DND-41 (cell line): Measurements from ENCODE around the gene SLC29A2.

ENCODE experiments used
- EZH2 ChIP-seq: IDR thresholded peaks from 3 replicates; pipeline ENCODE4 v1.6.1; 2012; ENCODE audit warnings: borderline replicate concordance, low read depth, mild to moderate bottlenecking, moderate library complexity, low read length, inconsistent platforms; ENCODE audit not compliant: severe bottlenecking
- TF ChIP-seq, protein P1 (sequence below): IDR thresholded peaks from 2 replicates; pipeline ENCODE4 v1.5.1; 2012; ENCODE audit warnings: borderline replicate concordance, low read length, moderate library complexity, mild to moderate bottlenecking; ENCODE audit not compliant: poor library complexity, severe bottlenecking; ENCODE audit errors: extremely low read depth

DNA sequence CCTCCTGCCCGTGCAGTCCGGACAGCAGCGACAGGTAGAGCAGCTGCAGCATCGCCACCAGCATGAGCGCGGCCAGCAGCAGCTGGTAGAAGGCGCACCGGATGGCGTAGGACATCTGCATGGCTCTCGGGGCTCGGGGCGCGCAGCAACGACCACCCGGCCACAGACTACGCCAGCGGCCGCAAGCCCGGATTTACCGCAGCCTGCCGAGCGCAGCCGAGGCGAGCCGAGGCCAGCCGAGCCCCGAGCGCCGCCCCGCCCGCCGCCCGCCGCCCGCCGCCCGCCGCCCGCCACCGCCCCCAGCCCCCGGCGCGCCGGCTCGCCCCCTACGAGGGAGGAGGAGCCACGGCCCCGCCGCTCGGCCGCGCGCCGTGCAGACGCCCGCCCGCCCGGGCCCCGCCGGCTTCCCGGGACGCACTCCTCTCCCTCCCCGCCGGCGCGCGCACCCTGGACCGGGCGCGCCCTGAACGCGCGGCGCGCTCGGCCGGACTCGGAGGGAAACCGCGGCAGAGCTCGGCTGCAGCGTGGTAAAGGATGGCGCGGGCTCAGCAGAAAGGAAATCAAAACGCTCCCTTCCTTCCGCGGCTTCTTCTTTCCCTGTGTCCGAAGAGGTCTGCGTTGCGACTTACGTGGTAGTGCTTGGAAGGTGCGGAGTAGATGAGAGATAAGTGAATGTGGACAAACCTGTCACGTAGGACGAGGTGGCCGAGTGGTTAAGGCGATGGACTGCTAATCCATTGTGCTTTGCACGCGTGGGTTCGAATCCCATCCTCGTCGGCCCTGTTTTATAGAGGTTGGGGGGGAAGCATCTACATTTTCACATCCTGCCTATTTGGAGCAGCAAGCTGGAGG is 23.9 kb downstream of the SLC29A2 start, which contains the start of gene B4GAT1:
- TF ChIP-seq, protein P1, sequence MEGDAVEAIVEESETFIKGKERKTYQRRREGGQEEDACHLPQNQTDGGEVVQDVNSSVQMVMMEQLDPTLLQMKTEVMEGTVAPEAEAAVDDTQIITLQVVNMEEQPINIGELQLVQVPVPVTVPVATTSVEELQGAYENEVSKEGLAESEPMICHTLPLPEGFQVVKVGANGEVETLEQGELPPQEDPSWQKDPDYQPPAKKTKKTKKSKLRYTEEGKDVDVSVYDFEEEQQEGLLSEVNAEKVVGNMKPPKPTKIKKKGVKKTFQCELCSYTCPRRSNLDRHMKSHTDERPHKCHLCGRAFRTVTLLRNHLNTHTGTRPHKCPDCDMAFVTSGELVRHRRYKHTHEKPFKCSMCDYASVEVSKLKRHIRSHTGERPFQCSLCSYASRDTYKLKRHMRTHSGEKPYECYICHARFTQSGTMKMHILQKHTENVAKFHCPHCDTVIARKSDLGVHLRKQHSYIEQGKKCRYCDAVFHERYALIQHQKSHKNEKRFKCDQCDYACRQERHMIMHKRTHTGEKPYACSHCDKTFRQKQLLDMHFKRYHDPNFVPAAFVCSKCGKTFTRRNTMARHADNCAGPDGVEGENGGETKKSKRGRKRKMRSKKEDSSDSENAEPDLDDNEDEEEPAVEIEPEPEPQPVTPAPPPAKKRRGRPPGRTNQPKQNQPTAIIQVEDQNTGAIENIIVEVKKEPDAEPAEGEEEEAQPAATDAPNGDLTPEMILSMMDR = no peak
- no peak for TF ChIP-seq EZH2
